Measurements from ENCODE around the gene PPP1R3C. TPM values are rescaled to one million over a fixed set of nuclear protein-coding genes. Genes with fewer than 3 reads are reported as not detected.

PPP1R3C gene
- total RNA-seq, 1 donor from 2014 or later: 39.4 TPM

Other genes starting within 250 kb of the PPP1R3C start
- gene HECTD2, start 222.7 kb downstream of the PPP1R3C start, total RNA-seq: 5.6 and 11.7 TPM in 2 replicates
- gene TNKS2, start 165.4 kb upstream of the PPP1R3C start, total RNA-seq: 57.5 and 70.9 TPM in 2 replicates